ENCODE results near the gene RASGRP2.
"Not testable (repeated sequence)": the region's sequence is repeated elsewhere in the genome, so short reads cannot be mapped to it uniquely, and the experiment has no call there.

Gene RASGRP2

DNA sequence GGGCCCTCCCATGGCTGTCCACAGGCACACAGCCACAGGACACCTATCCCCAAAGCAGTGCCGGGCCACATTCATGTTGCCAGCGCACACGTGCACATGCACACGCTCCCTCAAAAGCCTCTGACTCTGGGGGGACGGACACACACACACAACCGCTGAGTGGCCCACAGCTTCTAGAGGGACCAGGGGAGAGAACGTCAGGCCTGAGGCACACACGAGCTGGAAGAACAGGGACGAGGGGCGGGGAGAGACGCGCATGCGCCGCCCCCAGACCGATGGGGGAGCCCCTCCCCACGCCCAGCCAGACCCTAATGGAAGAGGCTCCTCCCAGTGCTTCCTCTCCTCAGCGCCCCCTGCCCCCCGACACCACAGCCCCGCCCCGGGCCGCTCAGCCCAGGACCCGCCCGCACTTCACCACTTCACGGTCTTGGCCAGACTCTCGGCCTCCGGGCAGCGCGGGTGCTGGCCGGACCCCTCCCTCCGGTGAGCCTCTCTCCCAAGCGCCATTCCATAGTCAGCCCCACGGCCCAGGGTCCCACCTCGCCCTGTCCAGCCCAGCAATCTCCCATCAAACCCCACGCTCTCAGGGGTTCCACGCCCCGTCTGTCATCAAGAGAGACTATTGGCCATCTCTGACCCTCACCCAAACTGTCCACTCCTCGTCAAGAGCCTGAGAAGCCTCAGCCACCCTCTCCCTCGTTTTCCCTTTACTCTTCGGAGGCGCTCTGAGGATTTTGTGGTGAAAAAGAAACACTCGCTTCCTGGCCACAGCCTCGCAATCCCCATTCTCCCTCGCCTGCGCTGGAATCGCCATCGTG lies 32.6 kb downstream of the RASGRP2 start:
- no peaks in the 10 kb centered on the region for H3K36me3 ChIP-seq (ENCODE audit: insufficient read depth, low read depth, low read length)
- peak overlapping the region; percentile 59; the same call in 1 of the 2 replicates for H3K4me3 ChIP-seq (ENCODE audit: low read length)
- H3K4me1 ChIP-seq (ENCODE audit: insufficient read depth, low read length): peaks cover 13% of the 10 kb centered on the region; the same call in 1 of the 2 replicates
- H3K9me3 ChIP-seq (ENCODE audit: insufficient read depth, low read depth, low read length): no peaks in the 10 kb centered on the region
- H3K9ac ChIP-seq (ENCODE audit: low read depth, low read length): no peak overlapping the region; the same call in 1 of the 2 replicates
- H3K27ac ChIP-seq (ENCODE audit: low read length): no peak overlapping the region
- peaks cover 70% of the 10 kb centered on the region for H3K27me3 ChIP-seq (ENCODE audit: insufficient read depth, low read length)

DNA sequence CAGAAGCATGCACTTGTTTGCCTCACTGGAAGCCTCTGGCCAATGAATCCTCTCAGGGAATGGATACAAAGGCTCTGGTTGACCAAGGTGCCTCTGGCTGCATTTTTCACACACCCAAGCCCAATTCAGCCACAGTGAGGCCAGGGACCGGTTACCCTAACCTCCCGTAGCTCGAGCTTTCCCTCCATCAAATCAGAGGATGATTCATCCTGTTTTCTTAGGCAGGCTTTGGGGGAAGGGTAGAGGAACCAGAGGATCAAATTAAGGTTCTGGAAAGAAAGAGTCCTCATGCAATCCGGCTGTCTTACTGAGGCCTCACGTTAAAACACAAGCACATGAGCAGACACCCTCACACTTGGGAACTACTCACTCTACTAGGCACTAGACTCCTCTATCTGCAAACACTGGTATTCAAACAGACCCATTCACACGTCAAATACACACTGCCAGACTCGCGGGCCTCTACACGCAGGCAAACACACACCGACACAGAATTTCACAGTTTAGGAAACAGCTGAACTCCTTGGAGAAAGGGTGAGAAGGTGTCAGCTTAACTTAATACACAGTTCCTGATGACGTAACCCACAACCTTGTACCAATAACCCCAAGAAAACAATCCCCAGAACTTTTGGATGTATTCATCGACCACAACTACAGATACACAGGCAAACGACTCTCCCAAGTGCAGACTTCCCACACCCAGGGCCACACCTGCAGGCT lies 33.4 kb downstream of the RASGRP2 start:
- Histone ChIP-seq H3K27ac (ENCODE audit: low read length) (no peak overlapping the region), H3K4me1 (ENCODE audit: insufficient read depth, low read length) (peaks cover 13% of the 10 kb centered on the region; the same call in 1 of the 2 replicates), H3K36me3 (ENCODE audit: insufficient read depth, low read depth, low read length) (no peaks in the 10 kb centered on the region), H3K27me3 (ENCODE audit: insufficient read depth, low read length) (peaks cover 64% of the 10 kb centered on the region), H3K9ac (ENCODE audit: low read depth, low read length) (peak overlapping the region; percentile 10; the same call in 1 of the 2 replicates), H3K4me3 (ENCODE audit: low read length) (peak overlapping the region; percentile 59; the same call in 1 of the 2 replicates), H3K9me3 (ENCODE audit: insufficient read depth, low read depth, low read length) (no peaks in the 10 kb centered on the region)

DNA sequence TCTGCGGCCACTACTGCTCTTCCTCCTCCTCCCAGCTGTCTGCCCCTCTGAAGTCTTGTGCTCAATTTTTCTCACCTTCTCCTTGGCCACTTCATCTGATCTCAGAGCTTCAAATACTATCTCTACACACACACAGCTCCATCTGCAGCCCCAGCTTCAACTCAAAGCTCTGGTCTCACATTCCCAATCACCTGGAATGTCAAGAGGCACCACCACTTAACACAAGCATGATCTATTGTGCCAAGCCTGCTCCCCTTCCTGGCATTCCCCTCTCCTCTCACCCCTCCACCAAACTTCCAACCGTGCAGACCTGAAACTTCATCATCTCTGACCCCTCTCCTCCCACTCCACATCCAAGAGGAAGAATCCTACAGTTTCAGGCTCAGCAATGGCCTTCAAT lies 38.4 kb downstream of the RASGRP2 start:
- Histone ChIP-seq H3K27ac (ENCODE audit: low read length) (no peak overlapping the region), H3K36me3 (ENCODE audit: insufficient read depth, low read depth, low read length) (no peaks in the 10 kb centered on the region), H3K27me3 (ENCODE audit: insufficient read depth, low read length) (peaks cover 35% of the 10 kb centered on the region), H3K9ac (ENCODE audit: low read depth, low read length) (no peak overlapping the region), H3K4me3 (ENCODE audit: low read length) (no peak overlapping the region), H3K9me3 (ENCODE audit: insufficient read depth, low read depth, low read length) (no peaks in the 10 kb centered on the region), H3K4me1 (ENCODE audit: insufficient read depth, low read length) (peaks cover 7% of the 10 kb centered on the region; the same call in 1 of the 2 replicates)

DNA sequence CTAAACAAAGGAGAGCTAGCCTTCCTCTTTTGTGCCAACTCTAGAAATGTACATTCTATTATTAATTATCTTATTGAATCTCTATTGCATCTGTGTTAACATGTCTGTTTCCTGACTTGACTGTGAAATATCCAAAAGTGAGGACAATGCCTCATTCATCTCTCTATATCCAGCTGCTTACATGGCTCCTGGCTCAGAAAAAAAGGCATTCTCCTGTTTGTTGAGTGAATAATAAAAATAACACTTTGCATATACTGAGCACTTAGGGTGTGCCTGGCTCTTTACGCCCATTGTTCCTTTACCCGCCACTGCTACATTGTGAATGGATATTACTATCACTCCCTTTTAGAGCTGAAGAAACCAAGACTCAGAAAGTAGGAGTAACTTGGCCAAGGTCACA lies 40.9 kb downstream of the RASGRP2 start:
- no peaks in the 10 kb centered on the region for H3K4me1 ChIP-seq (ENCODE audit: insufficient read depth, low read length)
- H3K4me3 ChIP-seq (ENCODE audit: low read length): no peak overlapping the region
- H3K9ac ChIP-seq (ENCODE audit: low read depth, low read length): no peak overlapping the region
- H3K27ac ChIP-seq (ENCODE audit: low read length): no peak overlapping the region
- no peaks in the 10 kb centered on the region for H3K9me3 ChIP-seq (ENCODE audit: insufficient read depth, low read depth, low read length)
- H3K36me3 ChIP-seq (ENCODE audit: insufficient read depth, low read depth, low read length): no peaks in the 10 kb centered on the region
- H3K27me3 ChIP-seq (ENCODE audit: insufficient read depth, low read length): peaks cover 21% of the 10 kb centered on the region; the same call in 1 of the 2 replicates

DNA sequence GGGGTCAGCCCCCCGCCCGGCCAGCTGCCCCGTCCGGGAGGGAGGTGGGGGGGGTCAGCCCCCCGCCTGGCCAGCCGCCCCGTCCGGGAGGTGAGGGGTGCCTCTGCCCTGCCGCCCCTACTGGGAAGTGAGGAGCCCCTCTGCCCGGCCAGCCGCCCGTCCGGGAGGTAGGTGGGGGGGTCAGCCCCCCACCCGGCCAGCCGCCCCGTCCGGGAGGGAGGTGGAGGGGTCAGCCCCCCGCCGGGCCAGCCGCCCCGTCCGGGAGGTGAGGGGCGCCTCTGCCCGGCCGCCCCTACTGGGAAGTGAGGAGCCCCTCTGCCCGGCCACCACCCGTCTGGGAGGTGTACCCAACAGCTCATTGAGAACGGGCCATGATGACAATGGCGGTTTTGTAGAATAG lies 42.0 kb downstream of the RASGRP2 start:
- not testable (repeated sequence) for H3K36me3 ChIP-seq (ENCODE audit: insufficient read depth, low read depth, low read length); H3K27ac ChIP-seq (ENCODE audit: low read length); H3K9ac ChIP-seq (ENCODE audit: low read depth, low read length); H3K4me1 ChIP-seq (ENCODE audit: insufficient read depth, low read length); H3K4me3 ChIP-seq (ENCODE audit: low read length); H3K9me3 ChIP-seq (ENCODE audit: insufficient read depth, low read depth, low read length)
- peaks cover 24% of the 10 kb centered on the region; the same call in 1 of the 2 replicates for H3K27me3 ChIP-seq (ENCODE audit: insufficient read depth, low read length)

DNA sequence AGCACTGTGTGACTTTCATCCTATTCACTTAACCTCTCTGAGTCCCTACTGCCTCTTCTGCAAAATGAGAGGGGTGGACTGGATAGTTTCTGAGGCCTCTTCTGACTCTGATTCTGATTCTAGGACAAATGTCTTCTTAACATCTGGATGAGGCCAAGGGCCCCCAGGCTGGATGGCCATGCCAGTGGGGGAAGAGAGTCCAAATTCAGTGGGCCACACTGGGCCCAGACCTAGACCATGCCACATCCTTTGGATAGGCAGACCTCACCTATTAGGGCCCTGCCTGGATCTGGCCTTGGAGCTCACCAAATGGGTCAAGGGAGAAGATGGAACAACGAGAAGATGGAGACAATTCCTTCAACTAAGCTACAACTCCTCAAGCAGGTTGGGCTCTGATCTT lies 45.5 kb downstream of the RASGRP2 start:
- H3K9me3 ChIP-seq (ENCODE audit: insufficient read depth, low read depth, low read length): no peaks in the 10 kb centered on the region
- H3K27ac ChIP-seq (ENCODE audit: low read length): no peak overlapping the region
- no peaks in the 10 kb centered on the region for H3K36me3 ChIP-seq (ENCODE audit: insufficient read depth, low read depth, low read length)
- no peak overlapping the region for H3K9ac ChIP-seq (ENCODE audit: low read depth, low read length)
- H3K4me1 ChIP-seq (ENCODE audit: insufficient read depth, low read length): no peaks in the 10 kb centered on the region; the same call in 1 of the 2 replicates
- peaks cover 16% of the 10 kb centered on the region; the same call in 1 of the 2 replicates for H3K27me3 ChIP-seq (ENCODE audit: insufficient read depth, low read length)
- no peak overlapping the region for H3K4me3 ChIP-seq (ENCODE audit: low read length)

DNA sequence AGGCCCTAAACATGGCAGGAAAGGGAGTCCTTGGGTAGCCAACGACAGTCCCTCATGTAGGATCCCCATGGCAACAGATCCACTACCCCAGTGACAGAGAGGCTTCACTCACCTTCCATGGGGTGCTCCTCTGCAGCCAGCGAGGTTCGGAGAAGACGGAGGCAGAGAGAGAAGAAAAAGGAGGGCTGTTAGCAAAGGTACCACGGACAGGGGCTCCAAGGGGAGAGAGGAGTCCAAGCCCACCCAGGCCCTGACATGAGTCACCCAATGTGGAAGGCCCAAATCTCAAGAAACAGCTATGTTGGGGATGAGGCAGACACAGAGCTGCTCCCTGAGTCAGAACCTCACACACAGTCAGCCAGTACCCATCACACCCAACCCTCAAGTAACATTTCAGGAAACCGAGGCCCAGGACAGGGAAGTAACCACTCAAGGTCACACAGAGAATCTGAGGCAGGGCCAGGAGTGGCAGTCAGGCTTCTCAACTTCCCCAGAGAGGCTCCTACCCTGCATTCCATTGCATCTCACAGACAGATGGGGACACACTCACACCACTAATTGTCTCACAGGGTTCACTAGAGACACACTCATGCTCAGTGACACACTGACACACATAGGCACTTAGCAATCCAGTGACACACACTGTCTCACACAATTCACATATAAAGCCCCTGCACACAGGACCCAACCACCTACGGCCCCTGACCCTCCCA lies 46.1 kb downstream of the RASGRP2 start:
- H3K4me1 ChIP-seq (ENCODE audit: insufficient read depth, low read length): no peaks in the 10 kb centered on the region; the same call in 1 of the 2 replicates
- peaks cover 20% of the 10 kb centered on the region for H3K27me3 ChIP-seq (ENCODE audit: insufficient read depth, low read length)
- no peaks in the 10 kb centered on the region for H3K9me3 ChIP-seq (ENCODE audit: insufficient read depth, low read depth, low read length)
- no peaks in the 10 kb centered on the region for H3K36me3 ChIP-seq (ENCODE audit: insufficient read depth, low read depth, low read length)
- H3K4me3 ChIP-seq (ENCODE audit: low read length): no peak overlapping the region
- no peak overlapping the region for H3K9ac ChIP-seq (ENCODE audit: low read depth, low read length)
- no peak overlapping the region for H3K27ac ChIP-seq (ENCODE audit: low read length)

DNA sequence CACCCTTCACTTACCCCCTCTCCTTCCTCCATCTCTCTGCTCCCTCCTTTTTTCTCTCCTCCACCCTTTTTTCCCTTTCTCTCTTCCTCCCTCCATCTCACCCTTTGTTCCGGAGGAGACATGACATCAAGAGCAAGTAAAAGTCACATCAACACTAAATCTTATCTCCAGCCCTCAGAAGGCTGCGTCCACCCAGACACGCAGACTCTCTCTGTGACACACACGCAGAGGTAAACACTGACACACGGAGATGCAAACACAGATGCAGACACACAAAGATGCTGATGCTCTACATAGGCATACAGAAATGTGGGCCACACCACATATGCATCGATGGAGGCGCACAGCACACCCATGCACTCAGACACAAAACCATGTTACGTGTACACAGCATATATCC lies 47.9 kb downstream of the RASGRP2 start:
- Histone ChIP-seq H3K4me1 (ENCODE audit: insufficient read depth, low read length) (no peaks in the 10 kb centered on the region; the same call in 1 of the 2 replicates), H3K4me3 (ENCODE audit: low read length) (no peak overlapping the region), H3K9ac (ENCODE audit: low read depth, low read length) (no peak overlapping the region), H3K36me3 (ENCODE audit: insufficient read depth, low read depth, low read length) (no peaks in the 10 kb centered on the region), H3K9me3 (ENCODE audit: insufficient read depth, low read depth, low read length) (no peaks in the 10 kb centered on the region), H3K27ac (ENCODE audit: low read length) (no peak overlapping the region), H3K27me3 (ENCODE audit: insufficient read depth, low read length) (peaks cover 37% of the 10 kb centered on the region)

DNA sequence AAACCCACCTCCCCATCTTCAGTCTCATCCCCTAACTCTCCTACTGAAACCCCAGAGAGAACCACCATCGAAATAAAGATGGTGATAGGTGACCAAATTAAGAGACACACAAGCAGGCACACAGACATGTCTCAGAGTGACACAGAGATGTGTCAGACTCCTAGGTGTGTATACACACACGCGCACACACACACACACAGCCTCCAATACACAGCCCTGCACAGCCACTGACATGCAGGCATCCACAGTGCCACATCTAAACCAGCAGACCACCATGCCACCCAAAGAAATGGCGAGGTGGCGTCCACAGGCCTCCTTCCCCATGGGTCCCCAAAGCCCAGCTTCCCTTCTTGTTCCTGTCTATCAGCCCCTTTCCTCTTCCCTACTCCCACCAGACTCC lies 48.4 kb downstream of the RASGRP2 start:
- Histone ChIP-seq H3K4me3 (ENCODE audit: low read length) (no peak overlapping the region), H3K27me3 (ENCODE audit: insufficient read depth, low read length) (peaks cover 37% of the 10 kb centered on the region), H3K27ac (ENCODE audit: low read length) (no peak overlapping the region), H3K9me3 (ENCODE audit: insufficient read depth, low read depth, low read length) (no peaks in the 10 kb centered on the region), H3K4me1 (ENCODE audit: insufficient read depth, low read length) (no peaks in the 10 kb centered on the region; the same call in 1 of the 2 replicates), H3K9ac (ENCODE audit: low read depth, low read length) (no peak overlapping the region), H3K36me3 (ENCODE audit: insufficient read depth, low read depth, low read length) (no peaks in the 10 kb centered on the region)

DNA sequence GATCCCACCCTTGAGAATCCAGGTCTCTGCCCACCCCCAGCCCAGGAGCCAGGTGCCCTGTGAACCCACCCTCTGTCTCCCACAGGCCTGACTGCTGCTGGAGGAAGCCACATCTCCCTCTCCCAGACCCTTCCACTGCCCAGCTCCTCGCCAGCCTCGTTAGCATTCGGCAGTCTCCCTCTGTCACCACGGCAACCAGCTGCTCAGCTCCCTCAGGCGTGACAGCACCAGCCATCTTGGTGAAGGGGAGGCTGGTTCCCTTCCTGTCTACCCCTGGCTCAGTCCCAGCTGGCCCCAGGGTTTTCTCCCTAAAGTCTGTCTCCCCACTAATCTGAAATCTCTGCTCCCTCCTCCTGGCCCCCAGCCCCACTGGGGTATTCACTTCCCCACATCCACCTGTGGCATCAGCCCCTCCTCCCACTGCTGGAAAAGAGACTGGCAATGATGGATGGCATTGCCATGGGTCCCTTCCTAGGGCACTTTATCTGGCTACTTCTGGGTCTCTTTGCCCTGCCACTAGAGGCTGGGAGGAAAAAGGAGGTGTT lies 49.0 kb downstream of the RASGRP2 start:
- no peaks in the 10 kb centered on the region for H3K9me3 ChIP-seq (ENCODE audit: insufficient read depth, low read depth, low read length)
- no peaks in the 10 kb centered on the region for H3K36me3 ChIP-seq (ENCODE audit: insufficient read depth, low read depth, low read length)
- no peaks in the 10 kb centered on the region; the same call in 1 of the 2 replicates for H3K4me1 ChIP-seq (ENCODE audit: insufficient read depth, low read length)
- no peak overlapping the region for H3K4me3 ChIP-seq (ENCODE audit: low read length)
- peaks cover 37% of the 10 kb centered on the region for H3K27me3 ChIP-seq (ENCODE audit: insufficient read depth, low read length)
- H3K27ac ChIP-seq (ENCODE audit: low read length): no peak overlapping the region
- no peak overlapping the region for H3K9ac ChIP-seq (ENCODE audit: low read depth, low read length)

DNA sequence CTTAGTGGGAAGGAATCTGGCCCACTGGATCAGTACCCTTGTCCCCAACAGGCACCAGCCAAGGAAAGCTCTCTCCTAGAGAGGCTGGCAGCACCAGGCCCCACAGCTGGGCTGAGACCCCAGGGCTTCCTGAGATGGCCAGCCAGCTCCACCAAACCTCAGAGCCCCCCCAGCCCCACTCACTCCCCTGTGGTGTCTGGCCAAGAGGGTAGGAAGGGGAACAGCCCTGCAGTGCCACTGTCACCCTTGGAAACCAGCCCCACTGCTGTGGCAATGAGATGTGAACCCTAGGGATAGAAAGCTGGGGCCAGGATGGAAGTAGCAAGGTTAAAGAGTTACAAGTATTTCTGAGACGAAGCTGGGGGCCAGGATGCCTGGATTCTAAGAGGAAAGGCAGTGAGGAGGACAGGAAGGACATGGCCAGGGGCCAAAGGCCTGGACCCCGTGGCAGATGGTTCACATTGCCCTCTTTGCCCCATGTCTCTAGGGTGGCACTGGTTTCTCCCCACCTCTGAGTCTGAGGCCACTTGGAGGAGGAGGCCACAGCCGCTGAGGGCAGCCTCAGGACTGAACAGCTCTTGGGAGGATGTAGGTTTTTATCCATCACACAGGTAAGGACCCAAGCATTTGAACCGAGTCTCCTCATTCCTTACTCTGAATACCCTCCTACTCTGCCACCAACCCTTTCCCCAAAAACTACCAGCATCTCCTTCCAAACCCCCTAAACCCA lies 49.8 kb downstream of the RASGRP2 start:
- no peaks in the 10 kb centered on the region; the same call in 1 of the 2 replicates for H3K4me1 ChIP-seq (ENCODE audit: insufficient read depth, low read length)
- H3K9ac ChIP-seq (ENCODE audit: low read depth, low read length): no peak overlapping the region
- H3K36me3 ChIP-seq (ENCODE audit: insufficient read depth, low read depth, low read length): no peaks in the 10 kb centered on the region
- H3K4me3 ChIP-seq (ENCODE audit: low read length): no peak overlapping the region
- H3K27ac ChIP-seq (ENCODE audit: low read length): no peak overlapping the region
- H3K27me3 ChIP-seq (ENCODE audit: insufficient read depth, low read length): peaks cover 37% of the 10 kb centered on the region
- H3K9me3 ChIP-seq (ENCODE audit: insufficient read depth, low read depth, low read length): no peaks in the 10 kb centered on the region
